Choroid plexus epithelial cell (primary cell): Measurements from ENCODE around the gene SLC12A9.

Experiments
- DNase-seq: peaks from one replicate; pipeline ENCODE4 v3.0.0-alpha.2; 2010; ENCODE audit warnings: low read depth
- H3K4me3 ChIP-seq: 2 replicates; pipeline ENCODE4 v1.5.1; 2011; ENCODE audit warnings: low read depth, mild to moderate bottlenecking, control low read depth, low read length, moderate library complexity
- TF ChIP-seq, protein P1 (sequence below): conservative IDR thresholded peaks from 2 replicates; pipeline ENCODE4 v1.5.1; 2011; ENCODE audit warnings: low read depth, mild to moderate bottlenecking, control low read depth, inconsistent platforms, low read length, moderate library complexity

The SLC12A9 gene

DNA sequence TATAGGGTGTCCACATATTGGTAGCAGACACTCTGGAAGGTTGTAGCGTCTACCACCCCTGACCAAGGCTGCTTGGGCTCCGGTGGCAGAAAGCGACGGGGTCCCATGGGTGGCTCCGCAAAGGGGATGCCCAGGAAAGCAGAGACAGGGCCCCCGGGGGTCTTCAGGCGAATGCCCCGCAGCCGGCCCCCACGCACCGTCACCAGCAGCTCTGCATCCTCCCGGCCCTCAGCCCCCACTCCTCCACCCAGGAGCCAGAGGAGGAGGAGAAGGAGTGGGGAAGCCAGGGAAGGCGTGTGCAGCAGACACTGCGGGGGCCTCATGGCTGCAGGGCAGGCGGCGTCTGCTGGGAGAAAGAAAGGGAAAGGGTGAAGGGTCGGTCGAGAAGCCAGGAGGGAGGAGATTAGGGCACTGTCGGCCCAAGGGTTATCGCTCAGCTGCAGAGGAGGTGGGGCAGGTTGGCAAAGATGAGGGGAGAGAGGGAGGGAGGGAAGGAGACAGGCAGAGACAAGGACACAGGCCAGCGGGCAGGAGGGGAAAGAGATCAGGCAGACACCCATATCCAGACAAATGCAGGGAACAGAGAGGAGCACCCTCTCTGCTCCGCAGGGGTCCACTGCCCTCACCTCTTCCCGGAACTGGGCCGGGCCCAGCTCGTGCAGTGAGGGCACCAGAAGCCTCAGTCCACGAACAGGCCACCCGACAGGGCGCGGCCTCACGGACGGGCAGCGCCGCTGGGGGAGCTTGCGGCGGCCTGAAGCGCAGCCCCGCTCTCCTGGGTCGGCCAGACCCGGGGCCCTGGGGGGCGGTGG is 41.6 kb downstream of the SLC12A9 start:
- DNase-seq: no peak
- TF ChIP-seq, protein P1, sequence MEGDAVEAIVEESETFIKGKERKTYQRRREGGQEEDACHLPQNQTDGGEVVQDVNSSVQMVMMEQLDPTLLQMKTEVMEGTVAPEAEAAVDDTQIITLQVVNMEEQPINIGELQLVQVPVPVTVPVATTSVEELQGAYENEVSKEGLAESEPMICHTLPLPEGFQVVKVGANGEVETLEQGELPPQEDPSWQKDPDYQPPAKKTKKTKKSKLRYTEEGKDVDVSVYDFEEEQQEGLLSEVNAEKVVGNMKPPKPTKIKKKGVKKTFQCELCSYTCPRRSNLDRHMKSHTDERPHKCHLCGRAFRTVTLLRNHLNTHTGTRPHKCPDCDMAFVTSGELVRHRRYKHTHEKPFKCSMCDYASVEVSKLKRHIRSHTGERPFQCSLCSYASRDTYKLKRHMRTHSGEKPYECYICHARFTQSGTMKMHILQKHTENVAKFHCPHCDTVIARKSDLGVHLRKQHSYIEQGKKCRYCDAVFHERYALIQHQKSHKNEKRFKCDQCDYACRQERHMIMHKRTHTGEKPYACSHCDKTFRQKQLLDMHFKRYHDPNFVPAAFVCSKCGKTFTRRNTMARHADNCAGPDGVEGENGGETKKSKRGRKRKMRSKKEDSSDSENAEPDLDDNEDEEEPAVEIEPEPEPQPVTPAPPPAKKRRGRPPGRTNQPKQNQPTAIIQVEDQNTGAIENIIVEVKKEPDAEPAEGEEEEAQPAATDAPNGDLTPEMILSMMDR: no peak
- H3K4me3 ChIP-seq: no peak overlapping the region

DNA sequence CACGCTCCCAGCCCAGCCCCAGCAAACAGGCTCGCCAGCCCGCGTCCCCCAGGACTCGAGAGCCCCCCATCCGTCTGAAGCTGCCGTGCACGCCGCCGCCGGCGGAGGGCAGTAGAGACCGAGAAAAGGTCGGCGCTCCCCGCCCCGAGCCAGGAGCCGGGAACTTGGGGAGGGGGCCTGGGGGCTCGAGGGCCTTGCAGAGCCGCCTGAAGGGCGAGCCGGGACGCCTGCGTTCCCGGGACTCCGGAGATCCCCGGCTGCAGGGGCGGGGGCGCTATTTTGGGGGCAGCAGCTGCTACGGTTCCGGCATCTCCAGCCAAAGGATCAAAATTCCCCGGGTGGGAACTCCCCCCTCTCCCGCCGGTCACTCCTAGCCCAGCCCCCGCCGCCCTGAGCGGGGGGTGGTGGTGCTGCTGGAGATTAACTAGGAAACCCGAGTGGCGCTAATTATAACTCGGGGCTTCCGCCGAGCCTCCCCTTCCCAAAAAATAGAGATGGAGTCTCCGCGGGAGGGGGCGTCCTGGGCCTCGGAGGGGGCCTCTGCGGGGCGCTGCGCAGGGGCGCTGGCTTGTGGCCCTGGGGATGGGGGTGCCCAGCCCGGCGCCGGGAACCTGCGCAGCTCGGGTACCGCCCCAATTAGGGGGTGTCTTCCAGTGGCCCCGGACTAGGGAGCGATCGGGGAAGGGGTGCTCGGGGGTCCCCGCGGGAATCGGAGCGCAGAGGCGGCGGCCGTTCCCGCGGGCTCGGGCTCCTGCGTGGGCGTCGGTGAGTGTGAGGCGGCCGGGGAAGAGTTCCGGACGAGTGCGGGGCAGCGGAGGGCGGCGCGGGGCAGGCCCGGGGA is 42.6 kb downstream of the SLC12A9 start:
- H3K4me3 ChIP-seq: peak overlapping the region; percentile 43
- DNase-seq: no peak
- TF ChIP-seq, protein P1: peak; percentile 79

DNA sequence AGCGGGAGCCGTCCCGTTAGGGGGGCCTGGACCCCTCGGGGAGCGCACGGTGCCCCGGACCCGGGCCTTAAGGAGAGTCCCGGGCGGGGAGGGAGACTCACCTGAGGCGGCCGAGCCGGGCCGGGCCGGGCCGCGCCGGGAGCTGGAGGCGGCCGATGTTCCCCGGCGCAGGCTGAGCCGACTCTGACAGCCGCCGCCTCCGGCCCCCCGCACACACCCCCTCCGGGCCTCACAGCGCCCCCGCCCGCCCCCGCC is 43.1 kb downstream of the SLC12A9 start, which contains the start of gene ACHE:
Gene ACHE, minus strand, starts transcription at position 188 of the 255 bp plus-strand sequence. CDS start 1,656 bp downstream, outside the sequence.
- TF ChIP-seq, protein P1: no peak

DNA sequence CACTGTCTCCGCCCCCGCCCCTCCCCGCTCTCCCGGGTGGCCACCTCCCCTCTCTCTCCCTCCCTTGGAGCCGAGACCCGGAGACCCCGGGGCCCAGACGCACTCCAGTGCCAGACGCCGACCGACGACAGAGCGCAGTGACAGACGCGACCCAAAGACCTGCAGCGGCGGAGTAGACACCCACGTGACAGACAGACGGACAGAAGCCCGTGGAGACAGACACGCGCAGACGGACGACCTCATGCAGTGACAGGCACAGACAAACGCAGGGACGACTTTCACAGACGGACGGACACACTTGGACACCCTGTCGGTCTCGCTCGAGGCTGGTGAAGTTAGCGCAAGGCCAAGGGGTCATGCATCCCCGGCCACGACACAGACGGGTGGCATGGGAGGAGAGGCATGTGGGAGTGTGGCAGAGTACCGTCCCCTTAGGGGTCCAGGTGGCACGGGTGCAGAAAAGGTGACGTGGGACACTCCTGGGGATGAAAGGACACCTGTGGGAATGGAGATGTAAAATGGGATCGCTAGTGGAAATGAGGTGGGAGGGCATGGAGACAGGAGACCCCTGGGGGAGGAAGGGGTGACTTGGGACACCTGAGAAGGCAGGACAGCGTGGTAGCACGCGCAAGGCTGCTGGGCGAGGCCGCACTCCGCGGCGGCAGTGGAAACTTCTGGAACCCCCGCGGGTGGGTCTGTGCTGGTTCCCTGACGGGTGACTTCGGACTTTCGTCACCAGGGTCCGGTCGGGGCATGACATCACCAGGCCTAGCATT is 43.6 kb downstream of the SLC12A9 start:
- DNase-seq: no peak
- TF ChIP-seq, protein P1: no peak
- peak overlapping the region; percentile 30 for H3K4me3 ChIP-seq

More for the DNA sequence above, 43.1 kb downstream of the SLC12A9 start, which contains the start of gene ACHE:
- no peak for DNase-seq
- H3K4me3 ChIP-seq: peak within 1 kb of the TSS; percentile 43

DNA sequence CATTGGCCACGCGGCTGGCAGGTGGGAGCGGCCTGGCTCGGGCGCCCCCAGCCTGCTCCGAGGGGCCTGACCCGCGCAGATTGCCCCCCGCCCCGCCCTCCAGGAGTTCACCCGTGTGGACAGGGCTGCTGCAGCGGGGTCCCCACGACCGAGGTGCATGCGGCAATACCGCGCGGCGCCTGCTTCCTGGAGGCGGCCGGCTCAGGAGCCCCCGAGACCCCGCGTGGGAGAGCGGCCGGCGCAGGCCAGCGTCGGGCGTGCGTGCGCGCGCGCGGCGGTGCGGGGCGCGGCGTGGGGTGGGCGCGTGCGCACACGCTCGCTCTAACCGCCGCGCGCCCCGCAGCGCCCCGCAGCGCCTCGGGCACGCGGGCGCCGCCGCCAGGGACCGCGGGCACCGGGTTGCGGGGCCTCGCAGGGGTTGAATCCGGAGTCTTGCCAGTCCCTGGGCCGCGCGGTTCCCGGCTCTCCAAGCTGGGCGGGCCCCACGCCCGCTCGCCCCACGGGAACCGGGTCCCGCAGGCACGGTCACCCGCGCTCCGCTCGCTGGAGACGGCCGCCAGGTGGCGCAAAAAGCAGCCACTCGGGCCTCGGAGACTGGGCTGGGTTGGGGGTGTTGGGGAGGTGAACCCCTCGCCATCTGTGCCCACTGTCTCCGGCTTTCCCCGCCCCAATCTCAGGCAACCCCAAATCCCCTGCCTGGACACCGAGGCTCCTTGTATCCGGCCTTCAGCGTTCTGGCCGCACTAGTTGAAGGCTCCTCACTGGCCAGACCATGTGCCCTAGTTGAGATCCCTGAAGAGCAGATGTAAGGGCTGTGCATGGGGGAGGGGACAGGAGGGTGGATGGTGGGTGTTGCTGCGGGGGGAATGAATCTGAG is 44.5 kb downstream of the SLC12A9 start:
- TF ChIP-seq, protein P1: peak; percentile 70
- DNase-seq: no peak
- peak overlapping the region; percentile 43 for H3K4me3 ChIP-seq
